GM19395 (cell line): ENCODE measurements around the gene GATA1.
A peak's percentile ranks its signal among the peaks of the same experiment; 100 is the strongest.

Source experiments
- ATAC-seq: cut with Tn5 transposase; IDR thresholded peaks from one replicate; pipeline ENCODE4 v1.9.1; 2021; ENCODE audit warnings: mild to moderate bottlenecking, moderate library complexity; ENCODE audit not compliant: unreplicated experiment

Gene GATA1

GRCh38 chrX:48786341-48786800 is at the start of gene GATA1:
GATA1 (plus strand) TSS chrX:48786590; CDS start chrX:48791110, 4,520 bp downstream.
- no peak for ATAC-seq

DNA sequence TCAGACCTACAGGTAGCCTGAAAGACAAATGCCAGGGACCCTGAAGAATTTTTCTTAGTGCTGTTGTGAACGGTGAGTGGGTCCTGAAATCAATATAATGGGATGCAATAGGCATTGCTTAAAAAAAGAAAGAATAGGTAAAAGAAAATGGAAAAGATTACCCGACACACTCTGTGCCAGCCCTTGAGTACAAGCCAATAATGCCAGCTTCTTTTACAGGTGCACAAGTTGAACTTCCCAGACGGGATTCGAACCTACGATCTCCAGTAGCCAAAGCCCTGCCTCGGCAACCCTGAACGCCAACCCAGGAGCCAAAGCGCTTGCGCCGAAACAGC is 49.5 kb upstream of the GATA1 start:
- ATAC-seq: no peak

- peak; percentile 98 for ATAC-seq
These were observed 49.0 kb upstream of the GATA1 start for GRCh38 chrX:48737213-48737938.

GRCh38 chrX:48737940-48738339 is 48.5 kb upstream of the GATA1 start:
- no peak for ATAC-seq

- ATAC-seq: no peak
These were observed 44.6 kb upstream of the GATA1 start for GRCh38 chrX:48741834-48742233.

DNA sequence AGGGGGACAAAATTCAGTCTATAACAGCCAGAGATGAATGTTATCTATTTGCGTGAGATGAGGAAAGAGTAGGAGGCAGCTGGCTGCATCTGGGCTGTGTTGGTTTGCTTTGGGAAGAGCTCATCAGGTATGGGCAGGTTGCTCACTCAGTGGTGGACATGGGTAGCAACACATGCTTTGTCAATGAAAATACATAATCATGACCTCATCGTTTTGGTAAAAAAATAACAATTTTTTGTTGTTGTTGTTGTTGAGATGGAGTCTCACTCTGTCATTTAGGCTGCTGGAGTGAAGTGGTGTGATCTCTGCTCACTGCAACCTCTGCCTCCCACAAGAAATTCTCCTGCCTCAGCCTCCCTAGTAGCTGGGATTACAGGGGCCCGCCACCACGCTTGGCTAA is 41.2 kb upstream of the GATA1 start:
- no peak for ATAC-seq

- no peak for ATAC-seq
These were observed 38.9 kb upstream of the GATA1 start for GRCh38 chrX:48747415-48748016.

DNA sequence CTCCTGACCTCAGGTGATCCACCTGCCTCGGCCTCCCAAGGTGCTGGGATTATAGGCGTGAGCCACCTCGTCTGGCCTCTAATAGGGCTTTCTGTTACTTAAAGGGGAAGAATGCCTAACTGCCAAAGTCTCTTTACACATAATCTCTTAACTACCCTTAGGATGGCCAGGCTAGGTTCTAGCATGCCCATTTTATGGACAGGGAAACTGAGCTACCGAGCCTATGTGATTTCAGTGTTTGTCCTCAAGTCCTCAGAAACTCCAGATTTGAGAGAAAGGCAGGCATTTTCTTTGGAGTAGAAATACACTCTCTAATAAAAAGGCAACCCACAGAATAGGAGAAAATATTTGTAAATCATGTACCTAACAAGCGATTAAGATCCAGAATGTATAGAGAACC is 37.2 kb upstream of the GATA1 start:
- no peak for ATAC-seq

DNA sequence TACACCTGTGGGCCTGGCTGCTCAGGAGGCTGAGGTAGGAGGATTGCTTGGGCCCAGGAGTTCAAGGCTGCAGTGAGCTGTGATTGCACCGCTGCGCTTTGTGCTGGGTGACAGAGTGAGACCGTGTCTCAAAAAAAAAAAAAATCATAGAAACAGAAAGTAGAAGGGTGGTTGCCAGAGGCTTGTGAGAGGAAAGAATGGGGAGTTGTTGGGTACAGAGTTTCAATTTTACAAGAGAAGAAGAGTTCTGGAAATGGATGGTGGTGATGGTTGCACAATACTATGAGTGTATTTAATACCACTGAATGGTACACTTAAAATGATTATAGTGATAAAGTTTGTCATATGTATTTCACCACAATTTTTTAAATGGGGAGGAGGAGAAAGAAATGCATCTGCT is 35.0 kb upstream of the GATA1 start:
- ATAC-seq: no peak

- no peak for ATAC-seq
These were observed 33.9 kb upstream of the GATA1 start for GRCh38 chrX:48752498-48752897.

- ATAC-seq: no peak
These were observed 32.6 kb upstream of the GATA1 start for GRCh38 chrX:48753708-48754228.

- no peak for ATAC-seq
These were observed 32.2 kb upstream of the GATA1 start for GRCh38 chrX:48754238-48754637.

GRCh38 chrX:48761674-48762471 is 24.5 kb upstream of the GATA1 start, which contains the start of gene GLOD5:
GLOD5 (plus strand) TSS chrX:48761747; CDS start chrX:48761791, 44 bp downstream.
- no peak for ATAC-seq

DNA sequence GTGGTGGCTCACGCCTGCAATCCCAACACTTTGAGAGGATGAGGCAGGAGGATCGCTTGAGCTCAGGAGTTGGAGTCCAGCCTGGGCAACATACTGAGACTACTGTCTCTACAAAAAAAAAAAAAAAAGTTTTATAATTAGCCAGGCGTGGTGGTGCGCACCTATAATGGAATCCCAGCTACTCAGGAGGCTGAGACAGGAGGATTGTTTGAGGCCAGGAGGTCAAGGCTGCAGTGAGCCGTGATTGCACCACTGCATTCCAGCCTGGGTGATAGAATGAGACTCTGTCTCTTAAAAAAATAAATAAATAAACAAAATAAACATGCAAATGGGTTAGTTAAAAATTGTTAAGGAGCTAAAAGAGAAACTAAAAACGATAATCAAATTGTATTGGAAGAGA is 17.2 kb upstream of the GATA1 start:
- no peak for ATAC-seq

DNA sequence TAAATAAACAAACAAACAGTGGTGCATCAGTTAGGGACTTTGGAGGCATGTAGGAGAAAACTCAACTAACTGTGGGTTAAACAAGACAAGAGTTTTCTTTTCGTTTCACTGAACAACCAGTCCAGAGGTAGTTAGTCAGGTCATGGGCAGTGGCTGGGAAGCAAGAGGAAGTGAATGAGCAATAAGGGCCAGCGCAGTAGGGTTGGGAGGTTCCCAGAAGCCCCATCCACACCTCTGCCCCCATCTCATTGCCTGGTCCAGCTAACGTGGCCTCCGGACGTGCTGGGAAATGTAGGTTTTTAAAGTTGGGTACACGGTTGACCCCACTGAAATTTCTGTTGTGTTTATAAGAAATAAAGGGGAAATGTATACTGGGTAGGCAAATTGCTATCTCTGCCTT is 16.1 kb upstream of the GATA1 start:
- ATAC-seq: no peak

DNA sequence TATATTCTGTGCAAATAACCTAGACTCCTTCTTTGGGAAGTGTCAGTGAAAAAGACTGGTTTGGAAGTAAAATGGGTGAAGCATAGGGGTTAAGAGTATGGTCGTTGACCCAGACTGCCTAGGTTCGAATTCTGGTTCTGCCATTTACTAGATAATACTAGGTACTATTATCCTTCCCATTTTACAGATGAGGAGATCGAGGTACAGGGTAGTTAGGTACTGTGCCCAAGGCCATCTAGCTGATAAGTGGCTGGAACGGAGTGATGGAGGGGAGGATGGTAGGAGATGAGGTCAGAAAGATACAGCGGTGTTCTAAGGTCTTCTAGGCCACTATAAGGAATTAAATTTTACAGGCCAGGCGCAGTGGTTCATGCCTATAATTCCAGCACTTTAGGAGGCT is 13.8 kb upstream of the GATA1 start:
- no peak for ATAC-seq

DNA sequence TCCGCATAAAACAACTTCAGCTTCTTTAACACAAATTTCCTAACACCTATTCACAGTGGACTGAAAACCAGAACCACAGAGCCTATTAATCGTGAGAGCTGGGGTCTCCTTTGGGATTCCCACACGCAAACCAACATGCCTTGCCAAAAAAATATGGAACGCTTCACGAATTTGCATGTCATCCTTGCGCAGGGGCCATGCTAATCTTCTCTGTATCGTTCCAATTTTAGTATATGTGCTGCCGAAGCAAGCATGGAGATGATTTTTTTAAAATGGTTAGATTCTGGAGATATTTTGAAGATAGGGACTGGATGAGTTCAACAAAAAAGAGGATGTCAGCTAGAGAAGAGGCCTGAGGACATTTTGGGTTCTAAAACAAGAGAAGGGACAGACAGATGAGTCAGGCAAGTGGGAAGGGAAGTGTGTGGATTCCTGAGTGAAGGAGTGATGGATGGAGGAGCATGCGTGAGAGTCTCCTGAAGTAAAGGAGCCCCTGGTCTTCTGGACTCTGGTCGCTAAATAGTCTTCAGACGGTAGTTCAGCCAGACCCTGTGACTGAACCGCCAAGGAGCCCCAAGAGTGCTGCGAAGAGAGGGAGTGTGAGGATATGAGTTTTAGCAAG is 9.5 kb upstream of the GATA1 start:
- no peak for ATAC-seq

DNA sequence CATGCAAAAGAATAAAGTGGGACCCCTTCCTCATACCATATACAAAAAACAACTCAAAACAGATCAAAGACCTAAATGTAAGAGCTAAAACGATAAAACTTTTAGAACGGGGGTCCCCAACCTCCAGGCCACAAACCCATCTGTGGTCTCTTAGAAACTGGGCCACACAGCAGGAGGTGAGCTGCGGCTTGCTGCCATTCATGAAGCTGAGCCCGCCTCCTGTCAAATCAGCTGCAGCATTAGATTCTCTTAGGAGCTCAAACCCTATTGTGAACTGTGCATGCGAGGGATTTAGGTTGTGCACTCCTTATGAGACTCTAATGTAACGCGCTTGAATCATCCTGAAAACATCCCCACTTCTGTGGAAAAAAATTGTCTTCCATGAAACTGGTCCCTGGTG is 7.0 kb upstream of the GATA1 start:
- no peak for ATAC-seq

- no peak for ATAC-seq
These were observed 4.7 kb upstream of the GATA1 start for GRCh38 chrX:48781705-48782104.

- ATAC-seq: no peak
These were observed 4.2 kb upstream of the GATA1 start for GRCh38 chrX:48782216-48782615.

- no peak for ATAC-seq
These were observed 3.6 kb upstream of the GATA1 start for GRCh38 chrX:48782795-48783194.
